ENCODE measurements around the gene ATP23.

ATP23 gene

GRCh38 chr12:57904848-57905811 is 36.2 kb upstream of the ATP23 start:
- peak; percentile 68 to 88 for DNase-seq (ENCODE audit: low read depth in 1 of 2, low spot score in 1 of 2)
- TF ChIP-seq CTCF (IDR thresholded peaks at IDR 0.05; ENCODE audit: insufficient read depth, low read length) (peak; percentile 100), REST (IDR thresholded peaks at IDR 0.05; ENCODE audit: insufficient replicate concordance, low read depth) (no peak)
- H3K4me3 ChIP-seq (replicated peaks; ENCODE audit: insufficient read depth, low read length) = no peak overlapping the region

GRCh38 chr12:57905812-57906475 is 35.4 kb upstream of the ATP23 start:
- no peak for DNase-seq (ENCODE audit: low read depth in 1 of 2, low spot score in 1 of 2)
- H3K4me3 ChIP-seq (replicated peaks; ENCODE audit: insufficient read depth, low read length) = no peak overlapping the region
- TF ChIP-seq SPI1 (IDR thresholded peaks at IDR 0.05; ENCODE audit: borderline replicate concordance, low read depth) = no peak
- no peak for TF ChIP-seq GABPA (IDR thresholded peaks at IDR 0.05; ENCODE audit: low read depth)
- no peak for TF ChIP-seq CTCF (IDR thresholded peaks at IDR 0.05; ENCODE audit: insufficient read depth, low read length)
- H3K27ac ChIP-seq (replicated peaks) = no peak overlapping the region
- no peaks in the 10 kb centered on the region for H3K27me3 ChIP-seq (ENCODE audit: insufficient read depth, poor library complexity, severe bottlenecking)

More at GRCh38 chr12:57904848-57905811, 36.2 kb upstream of the ATP23 start:
- H3K27me3 ChIP-seq (ENCODE audit: insufficient read depth, poor library complexity, severe bottlenecking) = no peaks in the 10 kb centered on the region
- no peak overlapping the region for H3K27ac ChIP-seq (replicated peaks)

GRCh38 chr12:57906821-57907220 is 34.5 kb upstream of the ATP23 start:
- Histone ChIP-seq H3K27me3 (ENCODE audit: insufficient read depth, poor library complexity, severe bottlenecking) (no peaks in the 10 kb centered on the region), H3K4me3 (replicated peaks; ENCODE audit: insufficient read depth, low read length) (no peak overlapping the region), H3K27ac (replicated peaks) (no peak overlapping the region)
- DNase-seq (ENCODE audit: low read depth in 1 of 2, low spot score in 1 of 2) = no peak
- no peak for TF ChIP-seq POLR2AphosphoS5 (IDR thresholded peaks at IDR 0.05; ENCODE audit: low read depth)
- TF ChIP-seq CTCF (IDR thresholded peaks at IDR 0.05; ENCODE audit: insufficient read depth, low read length) = no peak
- TF ChIP-seq REST (IDR thresholded peaks at IDR 0.05; ENCODE audit: insufficient replicate concordance, low read depth) = no peak
- no peak for TF ChIP-seq SPI1 (IDR thresholded peaks at IDR 0.05; ENCODE audit: borderline replicate concordance, low read depth)
- TF ChIP-seq GABPA (IDR thresholded peaks at IDR 0.05; ENCODE audit: low read depth) = no peak
